Neural cell (in vitro differentiated cells): ENCODE results near the gene TGFA. TPM values are rescaled to one million over a fixed set of nuclear protein-coding genes. Genes with fewer than 3 reads are reported as not detected.

Experiments used
- H2AFZ ChIP-seq: fragments of 200-600, 300-800 bp; sonication (generic), shearing (Covaris generic); 2 replicates; pipeline ENCODE4 v1.6.0; 2014; ENCODE audit warnings: low read depth, mild to moderate bottlenecking, antibody characterized with exemption, low read length, moderate library complexity
- H3F3A ChIP-seq: fragments of 200-600 bp; shearing (Covaris generic); 2 replicates; pipeline ENCODE4 v1.6.1; 2016; ENCODE audit warnings: mild to moderate bottlenecking, moderate library complexity, mixed read lengths, antibody characterized with exemption, low read length; ENCODE audit not compliant: insufficient read depth, poor library complexity, severe bottlenecking
- H3K27ac ChIP-seq: fragments of 200-600, 300-800 bp; sonication (generic), shearing (Covaris generic); 2 replicates; pipeline ENCODE4 v1.5.1; 2014; ENCODE audit warnings: mild to moderate bottlenecking, low read length, moderate library complexity
- H3K27me3 ChIP-seq: fragments of 300-800, 200-600 bp; sonication (generic), shearing (Covaris generic); 2 replicates; pipeline ENCODE4 v1.6.0; 2014; ENCODE audit warnings: mild to moderate bottlenecking, low read depth, low read length, moderate library complexity; ENCODE audit not compliant: insufficient read depth
- H3K36me3 ChIP-seq: fragments of 300-800, 200-600 bp; sonication (generic), shearing (Covaris generic); 2 replicates; pipeline ENCODE4 v1.5.1; 2014; ENCODE audit warnings: mild to moderate bottlenecking, antibody characterized with exemption, low read length, moderate library complexity; ENCODE audit not compliant: insufficient read depth
- H3K4me2 ChIP-seq: fragments of 300-800, 200-600 bp; sonication (generic), shearing (Covaris generic); 2 replicates; pipeline ENCODE4 v1.6.0; 2014; ENCODE audit warnings: mild to moderate bottlenecking, low read length
- H3K4me3 ChIP-seq: fragments of 300-800, 200-600 bp; sonication (generic), shearing (Covaris generic); 2 replicates; pipeline ENCODE4 v1.5.1; 2014; ENCODE audit warnings: mild to moderate bottlenecking, low read length, moderate library complexity
- H3K79me2 ChIP-seq: fragments of 200-600 bp; shearing (Covaris generic); replicated peaks from 2 replicates; pipeline ENCODE4 v1.6.0; 2014; ENCODE audit warnings: mild to moderate bottlenecking, low read length, moderate library complexity; ENCODE audit not compliant: insufficient read depth
- H3K9ac ChIP-seq: fragments of 300-800, 200-600 bp; sonication (generic), shearing (Covaris generic); 2 replicates; pipeline ENCODE4 v1.6.1; 2016; ENCODE audit warnings: mild to moderate bottlenecking, low read length, mixed read lengths
- H3K9me2 ChIP-seq: fragments of 200-600 bp; shearing (Covaris generic); 2 replicates; pipeline ENCODE4 v1.6.1; 2016; ENCODE audit warnings: mild to moderate bottlenecking, low read length, mixed read lengths; ENCODE audit not compliant: insufficient read depth
- H3K9me3 ChIP-seq: fragments of 200-600, 300-800 bp; sonication (generic), shearing (Covaris generic); 2 replicates; pipeline ENCODE4 v1.6.1; 2016; ENCODE audit warnings: mild to moderate bottlenecking, mixed run types, low read length, moderate library complexity, mixed read lengths
- H4K20me1 ChIP-seq: fragments of 200-600 bp; shearing (Covaris generic); 2 replicates; pipeline ENCODE4 v1.6.1; 2016; ENCODE audit warnings: mild to moderate bottlenecking, mixed run types; ENCODE audit not compliant: insufficient read depth
- CTCF ChIP-seq: fragments of 450-650 bp; IDR thresholded peaks from 2 replicates; pipeline ENCODE4 v1.5.1; 2014; ENCODE audit warnings: antibody characterized with exemption, mild to moderate bottlenecking, moderate library complexity; ENCODE audit not compliant: poor library complexity, severe bottlenecking
- EP300 ChIP-seq: fragments of 450-650 bp; conservative IDR thresholded peaks from 2 replicates; pipeline ENCODE4 v1.6.1; 2014; ENCODE audit warnings: antibody characterized with exemption, mild to moderate bottlenecking, moderate library complexity; ENCODE audit not compliant: poor library complexity, severe bottlenecking
- EZH2 ChIP-seq: fragments of 200-600, 300-800 bp; shearing (Covaris generic), sonication (generic); IDR thresholded peaks from 2 replicates; pipeline ENCODE4 v1.6.1; 2014; ENCODE audit warnings: antibody characterized with exemption, low read length, borderline replicate concordance, mild to moderate bottlenecking; ENCODE audit not compliant: insufficient read depth, poor library complexity, severe bottlenecking
- MXI1 ChIP-seq: fragments of 450-650 bp; conservative IDR thresholded peaks from 2 replicates; pipeline ENCODE4 v1.6.1; 2014; ENCODE audit warnings: antibody characterized with exemption, mild to moderate bottlenecking; ENCODE audit not compliant: poor library complexity, severe bottlenecking
- POLR2AphosphoS5 ChIP-seq: IDR thresholded peaks from 2 replicates; pipeline ENCODE4 v1.6.1; 2012
- RAD21 ChIP-seq: fragments of 450-650 bp; conservative IDR thresholded peaks from 2 replicates; pipeline ENCODE4 v1.6.1; 2014; ENCODE audit warnings: antibody characterized with exemption, mild to moderate bottlenecking, moderate library complexity
- SMC3 ChIP-seq: fragments of 450-650 bp; conservative IDR thresholded peaks from 2 replicates; pipeline ENCODE4 v1.6.1; 2014; ENCODE audit warnings: antibody characterized with exemption, mild to moderate bottlenecking, moderate library complexity; ENCODE audit not compliant: poor library complexity
- TAF1 ChIP-seq: IDR thresholded peaks from 2 replicates; pipeline ENCODE4 v1.6.1; 2012; ENCODE audit warnings: low read depth
- polyA plus RNA-seq: library from polyadenylated mRNA; depleted of rRNA; stranded (reverse); fragments of >200 nt; gene quantifications from 2 replicates; pipeline ENCODE4 v1.2.3, GENCODE V29; 2014
- TF ChIP-seq, protein P1 (sequence below): IDR thresholded peaks from 2 replicates; pipeline ENCODE4 v1.6.1; 2012; ENCODE audit warnings: borderline replicate concordance

TGFA gene
- polyA plus RNA-seq, 1 donor from 2014 or later, result 0.85 TPM

DNA sequence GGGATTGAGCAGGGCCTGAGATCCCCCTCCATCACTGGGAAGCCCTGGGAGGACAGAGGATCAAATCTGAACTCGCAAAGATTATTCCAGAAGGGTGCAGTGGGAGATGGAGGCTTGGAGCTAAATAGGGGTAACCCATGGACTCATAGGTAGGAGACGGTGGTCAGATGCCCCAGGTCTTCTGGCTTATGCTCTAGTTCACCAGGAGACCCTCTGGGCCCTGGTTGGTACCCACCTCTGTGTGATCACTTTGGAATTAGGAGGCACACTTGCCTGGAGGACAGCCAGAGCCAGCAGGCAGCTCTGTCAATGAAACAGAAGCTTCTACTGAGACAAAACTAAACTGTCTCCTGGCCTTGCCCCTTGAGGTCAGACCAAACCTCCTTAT, 110.6 kb downstream of the TGFA start:
- H4K20me1 ChIP-seq, result no peaks in the 10 kb centered on the region
- H3K9me2 ChIP-seq, result no peaks in the 10 kb centered on the region
- no peaks in the 10 kb centered on the region for H3K27me3 ChIP-seq
- no peaks in the 10 kb centered on the region for H3K9me3 ChIP-seq
- H3K27ac ChIP-seq, result no peak overlapping the region
- no peak overlapping the region for H2AFZ ChIP-seq
- no peaks in the 10 kb centered on the region for H3K79me2 ChIP-seq
- no peaks in the 10 kb centered on the region for H3F3A ChIP-seq
- H3K4me3 ChIP-seq, result no peak overlapping the region
- no peaks in the 10 kb centered on the region for H3K36me3 ChIP-seq
- H3K4me2 ChIP-seq, result no peak overlapping the region
- no peak overlapping the region for H3K9ac ChIP-seq
- no peak for TF ChIP-seq EP300
- TF ChIP-seq MXI1, result no peak
- TF ChIP-seq EZH2, result no peak
- no peak for TF ChIP-seq POLR2AphosphoS5
- TF ChIP-seq TAF1, result no peak
- TF ChIP-seq, protein P1, sequence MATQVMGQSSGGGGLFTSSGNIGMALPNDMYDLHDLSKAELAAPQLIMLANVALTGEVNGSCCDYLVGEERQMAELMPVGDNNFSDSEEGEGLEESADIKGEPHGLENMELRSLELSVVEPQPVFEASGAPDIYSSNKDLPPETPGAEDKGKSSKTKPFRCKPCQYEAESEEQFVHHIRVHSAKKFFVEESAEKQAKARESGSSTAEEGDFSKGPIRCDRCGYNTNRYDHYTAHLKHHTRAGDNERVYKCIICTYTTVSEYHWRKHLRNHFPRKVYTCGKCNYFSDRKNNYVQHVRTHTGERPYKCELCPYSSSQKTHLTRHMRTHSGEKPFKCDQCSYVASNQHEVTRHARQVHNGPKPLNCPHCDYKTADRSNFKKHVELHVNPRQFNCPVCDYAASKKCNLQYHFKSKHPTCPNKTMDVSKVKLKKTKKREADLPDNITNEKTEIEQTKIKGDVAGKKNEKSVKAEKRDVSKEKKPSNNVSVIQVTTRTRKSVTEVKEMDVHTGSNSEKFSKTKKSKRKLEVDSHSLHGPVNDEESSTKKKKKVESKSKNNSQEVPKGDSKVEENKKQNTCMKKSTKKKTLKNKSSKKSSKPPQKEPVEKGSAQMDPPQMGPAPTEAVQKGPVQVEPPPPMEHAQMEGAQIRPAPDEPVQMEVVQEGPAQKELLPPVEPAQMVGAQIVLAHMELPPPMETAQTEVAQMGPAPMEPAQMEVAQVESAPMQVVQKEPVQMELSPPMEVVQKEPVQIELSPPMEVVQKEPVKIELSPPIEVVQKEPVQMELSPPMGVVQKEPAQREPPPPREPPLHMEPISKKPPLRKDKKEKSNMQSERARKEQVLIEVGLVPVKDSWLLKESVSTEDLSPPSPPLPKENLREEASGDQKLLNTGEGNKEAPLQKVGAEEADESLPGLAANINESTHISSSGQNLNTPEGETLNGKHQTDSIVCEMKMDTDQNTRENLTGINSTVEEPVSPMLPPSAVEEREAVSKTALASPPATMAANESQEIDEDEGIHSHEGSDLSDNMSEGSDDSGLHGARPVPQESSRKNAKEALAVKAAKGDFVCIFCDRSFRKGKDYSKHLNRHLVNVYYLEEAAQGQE, result no peak
- TF ChIP-seq CTCF, result no peak
- TF ChIP-seq RAD21, result no peak
- no peak for TF ChIP-seq SMC3

- Histone ChIP-seq H3K9me3 (no peaks in the 10 kb centered on the region), H2AFZ (no peak overlapping the region), H3K9ac (no peak overlapping the region), H3K4me3 (no peak overlapping the region), H3F3A (no peaks in the 10 kb centered on the region), H3K9me2 (no peaks in the 10 kb centered on the region), H3K27me3 (no peaks in the 10 kb centered on the region), H3K79me2 (no peaks in the 10 kb centered on the region), H3K27ac (no peak overlapping the region), H3K36me3 (no peaks in the 10 kb centered on the region), H4K20me1 (no peaks in the 10 kb centered on the region), H3K4me2 (no peak overlapping the region)
- TF ChIP-seq RAD21 (no peak), MXI1 (no peak), TAF1 (no peak), EZH2 (no peak), SMC3 (no peak), EP300 (no peak), CTCF (no peak), POLR2AphosphoS5 (no peak)
- TF ChIP-seq, protein P1, result no peak
Observed at GRCh38 chr2:70442301-70443077, 111.1 kb downstream of the TGFA start.
